Activated CD8-positive, alpha-beta T cell treated with anti-CD3 and anti-CD28 coated beads for 36 hours (primary cell): Measurements from ENCODE around the gene ANKRD31. TPM values are rescaled to one million over a fixed set of nuclear protein-coding genes. Genes with fewer than 3 reads are reported as not detected.
A peak's percentile ranks its signal among the peaks of the same experiment; 100 is the strongest.

ENCODE experiments used
- ATAC-seq: fragments of 200-7000 bp; cut with Tn5 transposase; one replicate; pipeline ENCODE4 v1.10.0; 2021; ENCODE audit warnings: mild to moderate bottlenecking, moderate library complexity
- CTCF ChIA-PET: fragments of 350-600 bp; sonication (Branson Sonifier 250); formaldehyde crosslinking; loops from one replicate; lab custom pipeline; 2021; ENCODE audit warnings: antibody characterized with exemption; lab: Charles Lee
- POLR2A ChIA-PET: fragments of 350-600 bp; sonication (Branson Sonifier 250); formaldehyde crosslinking; loops from one replicate; lab custom pipeline; 2021; ENCODE audit warnings: antibody characterized with exemption; lab: Charles Lee
- DNase-seq: peaks from one replicate; pipeline ENCODE4 v3.0.0-alpha.2; 2020
- H3K27ac Mint-ChIP-seq: one replicate; pipeline ENCODE4 v1.8.0; 2021; ENCODE audit warnings: mild to moderate bottlenecking, mixed read lengths
- H3K27me3 Mint-ChIP-seq: one replicate; pipeline ENCODE4 v1.8.0; 2021; ENCODE audit warnings: mixed read lengths
- H3K36me3 Mint-ChIP-seq: one replicate; pipeline ENCODE4 v1.8.0; 2021; ENCODE audit warnings: low read depth, mixed read lengths
- H3K4me1 Mint-ChIP-seq: one replicate; pipeline ENCODE4 v1.8.0; 2021; ENCODE audit warnings: low read depth, mixed read lengths
- H3K4me3 Mint-ChIP-seq: one replicate; pipeline ENCODE4 v1.8.0; 2021; ENCODE audit warnings: mild to moderate bottlenecking, moderate library complexity, mixed read lengths
- H3K9me3 Mint-ChIP-seq: one replicate; pipeline ENCODE4 v1.8.0; 2021; ENCODE audit warnings: mixed read lengths
- intact Hi-C: fragments of 100-400 bp; cut with micrococcal nuclease; formaldehyde crosslinking; loops from one replicate; pipeline ENCODE4 v1.10.0; 2022
- total RNA-seq, 2 experiments: library from RNA; stranded (reverse); gene quantifications; one replicate each; pipeline ENCODE4 v1.2.3, GENCODE V29; 2021
- TF ChIP-seq, protein P1 (sequence below): fragments of 200-600 bp; IDR thresholded peaks from one replicate; pipeline ENCODE4 v1.8.0; 2022; ENCODE audit warnings: antibody characterized with exemption, mild to moderate bottlenecking

ANKRD31 gene
- total RNA-seq, 2 experiments from 2014 or later = 0.94 to 0.99 TPM

DNA sequence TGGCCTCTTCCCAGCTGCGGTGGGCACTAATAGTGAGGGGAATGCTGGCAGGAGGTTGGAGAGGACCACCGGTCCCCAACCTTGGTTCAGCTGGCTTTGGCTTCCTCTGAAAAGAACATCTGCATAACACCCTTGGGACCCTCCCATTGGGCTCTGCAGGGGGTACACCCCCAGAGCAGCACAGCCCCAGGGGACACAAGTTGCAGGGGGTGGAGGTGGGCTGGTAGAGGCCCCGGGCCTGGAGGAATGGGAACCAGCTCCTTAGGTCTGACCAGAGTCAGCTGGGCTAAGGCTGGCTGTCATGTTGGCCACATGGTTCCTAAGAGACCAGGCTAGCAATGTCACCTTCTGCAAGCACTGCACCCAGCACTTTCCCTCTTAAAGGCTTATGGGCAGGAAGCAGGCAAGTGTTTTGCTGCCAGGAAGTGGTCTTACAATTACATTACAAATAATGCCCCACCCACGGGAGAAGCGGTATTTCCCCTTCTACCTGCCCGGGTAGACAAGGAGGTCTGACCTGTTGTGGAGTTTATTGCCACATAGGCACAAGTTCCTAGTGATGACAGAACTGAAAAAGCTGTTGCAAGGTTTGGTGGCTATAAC is 202.4 kb downstream of the ANKRD31 start:
- Mint-ChIP-seq H3K27me3 (no peaks in the 10 kb centered on the region), H3K9me3 (no peaks in the 10 kb centered on the region), H3K4me1 (peaks cover 57% of the 10 kb centered on the region), H3K4me3 (no peak overlapping the region), H3K27ac (peak overlapping the region; percentile 66), H3K36me3 (peaks cover 23% of the 10 kb centered on the region)
- DNase-seq (peak; percentile 89), ATAC-seq (peak; percentile 91)
- ChIA-PET CTCF (interaction anchor here (1.3 to 1.4 kb wide), 2 partner anchors 9 to 15 kb away, joined by 3 to 12 read pairs; no protein-coding TSS in a partner anchor), POLR2A (interaction anchor here (0.6 to 2.0 kb wide), 4 partner anchors 13 to 203 kb away, joined by 3 to 9 read pairs (median 5); partner anchors contain the start of gene GCNT4)
- TF ChIP-seq, protein P1, sequence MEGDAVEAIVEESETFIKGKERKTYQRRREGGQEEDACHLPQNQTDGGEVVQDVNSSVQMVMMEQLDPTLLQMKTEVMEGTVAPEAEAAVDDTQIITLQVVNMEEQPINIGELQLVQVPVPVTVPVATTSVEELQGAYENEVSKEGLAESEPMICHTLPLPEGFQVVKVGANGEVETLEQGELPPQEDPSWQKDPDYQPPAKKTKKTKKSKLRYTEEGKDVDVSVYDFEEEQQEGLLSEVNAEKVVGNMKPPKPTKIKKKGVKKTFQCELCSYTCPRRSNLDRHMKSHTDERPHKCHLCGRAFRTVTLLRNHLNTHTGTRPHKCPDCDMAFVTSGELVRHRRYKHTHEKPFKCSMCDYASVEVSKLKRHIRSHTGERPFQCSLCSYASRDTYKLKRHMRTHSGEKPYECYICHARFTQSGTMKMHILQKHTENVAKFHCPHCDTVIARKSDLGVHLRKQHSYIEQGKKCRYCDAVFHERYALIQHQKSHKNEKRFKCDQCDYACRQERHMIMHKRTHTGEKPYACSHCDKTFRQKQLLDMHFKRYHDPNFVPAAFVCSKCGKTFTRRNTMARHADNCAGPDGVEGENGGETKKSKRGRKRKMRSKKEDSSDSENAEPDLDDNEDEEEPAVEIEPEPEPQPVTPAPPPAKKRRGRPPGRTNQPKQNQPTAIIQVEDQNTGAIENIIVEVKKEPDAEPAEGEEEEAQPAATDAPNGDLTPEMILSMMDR = no peak
- intact Hi-C loops = no loop called here

DNA sequence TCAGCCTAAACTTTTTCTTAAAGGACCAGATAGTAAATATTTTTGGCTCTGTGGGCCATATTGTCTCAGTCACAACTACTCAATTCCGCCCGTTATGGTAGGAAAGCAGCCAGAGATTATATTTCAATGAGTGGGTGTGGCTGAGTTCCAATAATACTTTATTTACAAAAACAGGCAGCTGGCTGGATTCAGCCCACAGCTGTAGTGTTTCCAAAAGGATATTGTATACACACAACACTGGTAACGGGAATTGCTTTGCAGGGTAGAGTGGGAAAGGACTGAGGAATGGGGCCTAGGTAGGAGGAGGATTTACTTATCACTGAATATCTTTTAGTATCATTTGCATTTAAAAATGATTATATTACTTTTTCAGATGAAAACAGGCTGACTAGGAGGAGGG is 205.3 kb downstream of the ANKRD31 start:
- TF ChIP-seq, protein P1 = no peak
- H3K4me1 Mint-ChIP-seq = peaks cover 56% of the 10 kb centered on the region
- no peak overlapping the region for H3K4me3 Mint-ChIP-seq
- H3K27me3 Mint-ChIP-seq = no peaks in the 10 kb centered on the region
- POLR2A ChIA-PET = interaction anchor here (2.1 kb wide), 1 partner anchor 205 kb away, joined by 4 read pairs; the partner anchor contains the start of gene ANKRD31
- no peak overlapping the region for H3K27ac Mint-ChIP-seq
- peaks cover 16% of the 10 kb centered on the region for H3K36me3 Mint-ChIP-seq
- H3K9me3 Mint-ChIP-seq = no peaks in the 10 kb centered on the region
- ATAC-seq (no peak), DNase-seq (no peak)
- intact Hi-C loops = no loop called here
- CTCF ChIA-PET = no interaction called here

DNA sequence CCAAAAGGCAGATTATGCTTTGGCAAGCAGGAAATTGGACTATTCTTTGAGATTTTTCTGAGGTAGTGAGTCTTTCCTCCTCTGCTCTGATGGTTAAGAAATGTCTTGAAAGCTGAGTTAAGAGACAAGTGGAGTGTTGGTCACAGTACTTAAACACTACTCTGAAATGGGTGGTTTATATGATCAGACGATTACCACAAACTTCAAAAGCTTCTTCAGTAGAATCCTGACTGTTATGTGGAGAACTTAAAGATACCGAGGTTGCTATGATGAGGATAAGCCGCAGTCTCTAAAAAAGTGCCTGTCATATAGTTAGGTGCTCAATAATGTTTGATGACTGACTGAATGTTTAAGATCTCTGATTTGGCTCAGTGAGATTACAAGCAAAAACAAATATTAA is 208.6 kb downstream of the ANKRD31 start:
- CTCF ChIA-PET = interaction anchor here (1.1 to 3.1 kb wide), 3 partner anchors 22 to 210 kb away, joined by 4 to 16 read pairs (median 5); partner anchors contain the start of gene ANKRD31

GRCh38 chr5:75023368-75024159 is 213.1 kb downstream of the ANKRD31 start:
- H3K4me3 Mint-ChIP-seq = no peak overlapping the region
- H3K27ac Mint-ChIP-seq = peak overlapping the region; percentile 60
- TF ChIP-seq, protein P1 = no peak
- intact Hi-C loops = no loop called here
- ATAC-seq (peak; percentile 87), DNase-seq (peak; percentile 69)
- CTCF ChIA-PET = no interaction called here
- H3K9me3 Mint-ChIP-seq = no peaks in the 10 kb centered on the region
- no peaks in the 10 kb centered on the region for H3K27me3 Mint-ChIP-seq
- POLR2A ChIA-PET = no interaction called here
- peaks cover 41% of the 10 kb centered on the region for H3K4me1 Mint-ChIP-seq
- H3K36me3 Mint-ChIP-seq = peaks cover 2% of the 10 kb centered on the region

More for the DNA sequence above, 208.6 kb downstream of the ANKRD31 start:
- peak; percentile 69 for ATAC-seq
- Mint-ChIP-seq H3K36me3 (peaks cover 10% of the 10 kb centered on the region), H3K4me3 (no peak overlapping the region), H3K4me1 (peaks cover 46% of the 10 kb centered on the region), H3K9me3 (no peaks in the 10 kb centered on the region), H3K27me3 (no peaks in the 10 kb centered on the region), H3K27ac (peak overlapping the region; percentile 18)
- TF ChIP-seq, protein P1 = no peak
- DNase-seq = no peak
- intact Hi-C loops = no loop called here
- POLR2A ChIA-PET = interaction anchor here (1.3 kb wide), 1 partner anchor 24 kb away, joined by 5 read pairs; the partner anchor contains the start of gene GCNT4
